Right lobe of liver (tissue), 4 donors: ENCODE results near the gene TYRO3.

Experiments used
- POLR2A ChIP-seq: fragments of 450-650 bp; IDR thresholded peaks from one replicate; pipeline ENCODE4 v1.6.1; 2017; ENCODE audit warnings: antibody characterized with exemption, mild to moderate bottlenecking
- TF ChIP-seq, protein P1 (sequence below), 4 donors: fragments of 200-600 bp in 3 of 4; fragments of 450-650 bp in 1 of 4; IDR thresholded peaks; one replicate each; pipeline versions ENCODE4 v1.5.1 to v1.8.0; 2016 to 2022; ENCODE audit warnings: antibody characterized with exemption in 4 of 4, mild to moderate bottlenecking in 2 of 4
- donor health status: DM: no; HTN: no; CAD: no.
- donor health status: DM: no; HTN: no; CAD: no.
- donor health status: DM: no; HTN: yes; CAD: no.

- TF ChIP-seq, protein P1, sequence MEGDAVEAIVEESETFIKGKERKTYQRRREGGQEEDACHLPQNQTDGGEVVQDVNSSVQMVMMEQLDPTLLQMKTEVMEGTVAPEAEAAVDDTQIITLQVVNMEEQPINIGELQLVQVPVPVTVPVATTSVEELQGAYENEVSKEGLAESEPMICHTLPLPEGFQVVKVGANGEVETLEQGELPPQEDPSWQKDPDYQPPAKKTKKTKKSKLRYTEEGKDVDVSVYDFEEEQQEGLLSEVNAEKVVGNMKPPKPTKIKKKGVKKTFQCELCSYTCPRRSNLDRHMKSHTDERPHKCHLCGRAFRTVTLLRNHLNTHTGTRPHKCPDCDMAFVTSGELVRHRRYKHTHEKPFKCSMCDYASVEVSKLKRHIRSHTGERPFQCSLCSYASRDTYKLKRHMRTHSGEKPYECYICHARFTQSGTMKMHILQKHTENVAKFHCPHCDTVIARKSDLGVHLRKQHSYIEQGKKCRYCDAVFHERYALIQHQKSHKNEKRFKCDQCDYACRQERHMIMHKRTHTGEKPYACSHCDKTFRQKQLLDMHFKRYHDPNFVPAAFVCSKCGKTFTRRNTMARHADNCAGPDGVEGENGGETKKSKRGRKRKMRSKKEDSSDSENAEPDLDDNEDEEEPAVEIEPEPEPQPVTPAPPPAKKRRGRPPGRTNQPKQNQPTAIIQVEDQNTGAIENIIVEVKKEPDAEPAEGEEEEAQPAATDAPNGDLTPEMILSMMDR (IDR thresholded peaks at IDR 0.05) = no peak
- no peak for TF ChIP-seq POLR2A
Measured at GRCh38 chr15:41610048-41610447, 51.0 kb downstream of the TYRO3 start.
